ENCODE results near the gene PEX11G. TPM values are rescaled to one million over a fixed set of nuclear protein-coding genes. Genes with fewer than 3 reads are reported as not detected.

PEX11G gene
- total RNA-seq, 1 experiment from 2014 or later, result 2.8 TPM

DNA sequence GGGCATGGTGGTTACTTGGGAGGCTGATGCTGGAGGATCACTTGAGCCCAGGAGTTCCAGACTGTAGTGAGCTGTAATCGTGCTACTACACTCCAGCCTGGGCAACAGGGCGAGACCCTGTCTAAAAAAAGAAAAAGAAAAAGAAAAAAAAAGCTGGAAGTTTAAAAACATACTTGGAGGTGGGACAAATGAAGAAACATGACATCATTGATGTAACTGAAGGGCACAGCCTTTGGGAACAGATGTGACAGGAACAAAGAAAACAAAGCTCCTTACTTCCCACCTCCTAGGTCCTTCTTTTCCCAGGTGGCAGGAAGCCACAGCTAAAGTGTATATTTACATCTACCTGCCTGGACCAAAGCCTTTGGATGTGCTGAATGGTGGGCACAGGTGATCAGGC lies 1.9 kb downstream of the PEX11G start:
- Mint-ChIP-seq H3K4me3 (no peak overlapping the region), H3K27me3 (ENCODE audit: low read depth) (no peaks in the 10 kb centered on the region)

More for the DNA sequence above, 1.9 kb downstream of the PEX11G start:
- Histone ChIP-seq H2BK120ac (ENCODE audit: low read depth, low read length, poor library complexity, severe bottlenecking) (no peak overlapping the region), H3K23ac (ENCODE audit: insufficient read length, low read depth, low read length) (no peak overlapping the region), H3K9ac (ENCODE audit: extremely low read depth, insufficient read length, low read length) (no peak overlapping the region), H2BK5ac (ENCODE audit: insufficient read length, low read length) (no peak overlapping the region), H3K27ac (ENCODE audit: insufficient read length, low read depth, low read length) (no peak overlapping the region), H2AK5ac (ENCODE audit: insufficient read length, low read length) (no peak overlapping the region), H4K5ac (ENCODE audit: insufficient read length, low read depth, low read length) (no peak overlapping the region), H2BK15ac (ENCODE audit: low read depth, low read length) (no peak overlapping the region), H3K27me3 (ENCODE audit: insufficient read depth, low read length) (no peaks in the 10 kb centered on the region), H3K23me2 (ENCODE audit: insufficient read length, low read depth, low read length, poor library complexity, severe bottlenecking) (peaks cover 7% of the 10 kb centered on the region), H3K9me3 (ENCODE audit: control insufficient read depth, low read depth, low read length) (no peaks in the 10 kb centered on the region), H3T11ph (ENCODE audit: low read length) (no peak overlapping the region), H3K4me1 (ENCODE audit: insufficient read depth, low read length) (peaks cover 5% of the 10 kb centered on the region; the same call in 1 of the 2 replicates), H3K18ac (ENCODE audit: insufficient read length, low read depth, low read length) (no peak overlapping the region), H2AFZ (ENCODE audit: low read length) (no peak overlapping the region), H3K79me2 (ENCODE audit: insufficient read depth, low read length) (no peaks in the 10 kb centered on the region), H4K20me1 (ENCODE audit: control insufficient read depth, insufficient read depth, insufficient read length) (no peaks in the 10 kb centered on the region), H3K56ac (ENCODE audit: insufficient read length, low read depth, low read length) (no peak overlapping the region), H3K14ac (ENCODE audit: insufficient read depth, low read length) (no peak overlapping the region), H2BK20ac (ENCODE audit: low read depth, low read length, poor library complexity, severe bottlenecking) (no peak overlapping the region), H4K8ac (replicated peaks; ENCODE audit: insufficient read length, low read depth, low read length) (no peak overlapping the region), H3K79me1 (ENCODE audit: insufficient read depth, low read depth, low read length, poor library complexity, severe bottlenecking) (no peaks in the 10 kb centered on the region), H3K4me2 (ENCODE audit: insufficient read depth, insufficient read length, low read length) (no peak overlapping the region), H4K91ac (ENCODE audit: insufficient read length, low read depth, low read length) (no peak overlapping the region), H3K4ac (ENCODE audit: low read depth, low read length) (no peak overlapping the region), H2BK12ac (ENCODE audit: insufficient read length, low read depth, low read length) (no peak overlapping the region)
- TF ChIP-seq, protein P1, sequence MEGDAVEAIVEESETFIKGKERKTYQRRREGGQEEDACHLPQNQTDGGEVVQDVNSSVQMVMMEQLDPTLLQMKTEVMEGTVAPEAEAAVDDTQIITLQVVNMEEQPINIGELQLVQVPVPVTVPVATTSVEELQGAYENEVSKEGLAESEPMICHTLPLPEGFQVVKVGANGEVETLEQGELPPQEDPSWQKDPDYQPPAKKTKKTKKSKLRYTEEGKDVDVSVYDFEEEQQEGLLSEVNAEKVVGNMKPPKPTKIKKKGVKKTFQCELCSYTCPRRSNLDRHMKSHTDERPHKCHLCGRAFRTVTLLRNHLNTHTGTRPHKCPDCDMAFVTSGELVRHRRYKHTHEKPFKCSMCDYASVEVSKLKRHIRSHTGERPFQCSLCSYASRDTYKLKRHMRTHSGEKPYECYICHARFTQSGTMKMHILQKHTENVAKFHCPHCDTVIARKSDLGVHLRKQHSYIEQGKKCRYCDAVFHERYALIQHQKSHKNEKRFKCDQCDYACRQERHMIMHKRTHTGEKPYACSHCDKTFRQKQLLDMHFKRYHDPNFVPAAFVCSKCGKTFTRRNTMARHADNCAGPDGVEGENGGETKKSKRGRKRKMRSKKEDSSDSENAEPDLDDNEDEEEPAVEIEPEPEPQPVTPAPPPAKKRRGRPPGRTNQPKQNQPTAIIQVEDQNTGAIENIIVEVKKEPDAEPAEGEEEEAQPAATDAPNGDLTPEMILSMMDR (conservative IDR thresholded peaks at IDR 0.05), result no peak
- no CpG with 5 or more reads among the region's 2 CpGs for WGBS (ENCODE audit: extremely low coverage, insufficient read length, low lambda C conversion rate)
- H3K27ac Mint-ChIP-seq, result no peak overlapping the region
- peaks cover 16 to 24% of the 10 kb centered on the region in 2 experiments for H3K4me1 Mint-ChIP-seq
- no peak for DNase-seq
- H3K9me3 Mint-ChIP-seq, result no peaks in the 10 kb centered on the region
- H3K36me3 Mint-ChIP-seq (ENCODE audit: insufficient read depth in 1 of 3, low read depth in 3 of 3), result no peaks in the 10 kb centered on the region

All from H9 (cell line).